NCI-H146 (cell line): ENCODE measurements around the gene ZNF683.
"Not testable (repeated sequence)": the region's sequence is repeated elsewhere in the genome, so short reads cannot be mapped to it uniquely, and the experiment has no call there.

ENCODE experiments used
- DNase-seq: peaks from one replicate; lab custom pipeline; 2025; lab: John Stamatoyannopoulos, UW

Gene ZNF683

GRCh38 chr1:26385063-26385462 is 12.5 kb upstream of the ZNF683 start:
- not testable (repeated sequence) for DNase-seq

GRCh38 chr1:26384076-26384475 is 11.5 kb upstream of the ZNF683 start:
- no peak for DNase-seq

GRCh38 chr1:26378879-26379251 is 6.3 kb upstream of the ZNF683 start:
- no peak for DNase-seq

GRCh38 chr1:26378088-26378878 is 5.7 kb upstream of the ZNF683 start:
- DNase-seq, result no peak

- no peak for DNase-seq
Measured at GRCh38 chr1:26376050-26376449, 3.5 kb upstream of the ZNF683 start.

GRCh38 chr1:26375081-26375480 is 2.5 kb upstream of the ZNF683 start:
- no peak for DNase-seq

- not testable (repeated sequence) for DNase-seq
Measured at GRCh38 chr1:26374361-26374760, 1.8 kb upstream of the ZNF683 start.

GRCh38 chr1:26373789-26374188 is 1.2 kb upstream of the ZNF683 start:
- no peak for DNase-seq

- DNase-seq, result no peak
Measured at GRCh38 chr1:26373281-26373680, 731 bp upstream of the ZNF683 start.

GRCh38 chr1:26372039-26372438 is 511 bp downstream of the ZNF683 start:
- DNase-seq, result no peak

- DNase-seq, result no peak
Measured at GRCh38 chr1:26370591-26371382, 1.8 kb downstream of the ZNF683 start.

GRCh38 chr1:26368486-26368885 is 4.1 kb downstream of the ZNF683 start:
- no peak for DNase-seq

GRCh38 chr1:26368006-26368405 is 4.5 kb downstream of the ZNF683 start:
- DNase-seq, result no peak

GRCh38 chr1:26367441-26367840 is 5.1 kb downstream of the ZNF683 start:
- no peak for DNase-seq

- DNase-seq, result no peak
Measured at GRCh38 chr1:26364956-26365355, 7.6 kb downstream of the ZNF683 start.

- DNase-seq, result peak; percentile 56
Measured at GRCh38 chr1:26363549-26364448, 8.8 kb downstream of the ZNF683 start.

- DNase-seq, result no peak
Measured at GRCh38 chr1:26362331-26362730, 10.2 kb downstream of the ZNF683 start.

- DNase-seq, result no peak
Measured at GRCh38 chr1:26361605-26362122, 10.9 kb downstream of the ZNF683 start.

- no peak for DNase-seq
Measured at GRCh38 chr1:26360807-26361604, 11.5 kb downstream of the ZNF683 start.

- peak; percentile 42 for DNase-seq
Measured at GRCh38 chr1:26359981-26360806, 12.4 kb downstream of the ZNF683 start.
